ENCODE results near the gene FUT9.

- TF ChIP-seq CTCF (conservative IDR thresholded peaks at IDR 0.05; ENCODE audit: low read length) = no peak
- no peak for TF ChIP-seq EZH2phosphoT487 (IDR thresholded peaks at IDR 0.05; ENCODE audit: borderline replicate concordance)
These were observed 181.5 kb downstream of the FUT9 start for GRCh38 chr6:96197241-96197640.
